ACHN (cell line): ENCODE results near the gene ME3.

Experiments used
- DNase-seq: peaks from one replicate; pipeline ENCODE4 v3.0.0-alpha.2; 2015
- in situ Hi-C: cut with HindIII; loops from 2 replicates; pipeline ENCODE4 v1.10.0; 2017; ENCODE audit warnings: low sequenced_read_pairs, low pct_ligation_motif_present, low pct_unique_long_range_greater_than_20kb

ME3 gene

GRCh38 chr11:86672007-86672621, at the start of gene ME3:
Gene ME3, minus strand, starts transcription at chr11:86672616.
- in situ Hi-C loops, result no loop called here

DNA sequence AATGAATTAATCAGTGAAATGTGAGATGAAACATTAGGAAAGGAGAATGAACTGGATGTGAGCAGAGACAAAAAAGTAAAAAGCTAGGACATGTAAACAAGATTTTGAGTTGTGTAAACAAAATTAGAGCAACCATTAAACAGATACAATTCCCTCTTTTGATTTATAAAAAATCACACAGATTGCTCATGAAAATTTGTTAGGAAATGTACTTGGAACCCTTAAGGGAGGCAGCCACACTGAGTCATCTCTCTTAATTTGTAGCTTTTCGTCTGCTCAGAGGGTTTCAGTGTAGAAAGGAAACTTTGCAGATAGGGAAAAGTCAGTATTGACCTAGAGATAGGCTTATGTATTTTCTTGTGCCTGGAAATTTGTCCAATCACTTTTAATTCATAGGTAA, 49.6 kb upstream of the ME3 start:
- in situ Hi-C loops, result no loop called here
- no peak for DNase-seq

More at GRCh38 chr11:86672007-86672621, at the start of gene ME3:
- peak; percentile 66 for DNase-seq

- in situ Hi-C loops, result no loop called here
- no peak for DNase-seq
Observed at GRCh38 chr11:86720546-86720945, 48.1 kb upstream of the ME3 start.

- in situ Hi-C loops, result no loop called here
Observed at GRCh38 chr11:86719781-86720463, 47.5 kb upstream of the ME3 start.

GRCh38 chr11:86718999-86719398, 46.6 kb upstream of the ME3 start:
- no peak for DNase-seq
- in situ Hi-C loops, result no loop called here

More at GRCh38 chr11:86719781-86720463, 47.5 kb upstream of the ME3 start:
- peak; percentile 91 for DNase-seq

DNA sequence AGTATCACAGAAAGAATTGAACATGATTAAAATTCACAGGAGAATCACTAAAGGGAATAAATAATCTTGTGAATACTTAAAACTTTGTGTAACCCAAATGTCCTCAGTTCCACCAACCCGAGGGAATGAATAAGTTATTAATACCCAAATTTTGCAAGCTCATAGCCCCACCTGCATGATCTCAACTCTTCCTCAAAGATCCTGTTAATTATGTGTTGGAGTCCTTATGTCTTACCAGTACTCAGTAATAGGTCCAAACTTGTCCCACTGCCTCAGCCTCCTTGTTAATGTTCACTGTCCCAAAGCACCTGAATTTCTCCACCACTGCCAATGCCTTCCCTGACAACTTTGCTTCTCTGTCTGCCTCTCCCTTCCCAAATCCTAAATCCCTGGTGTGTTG, 46.1 kb upstream of the ME3 start:
- in situ Hi-C loops, result no loop called here
- DNase-seq, result no peak

- DNase-seq, result no peak
- in situ Hi-C loops, result no loop called here
Observed at GRCh38 chr11:86717817-86718501, 45.5 kb upstream of the ME3 start.

DNA sequence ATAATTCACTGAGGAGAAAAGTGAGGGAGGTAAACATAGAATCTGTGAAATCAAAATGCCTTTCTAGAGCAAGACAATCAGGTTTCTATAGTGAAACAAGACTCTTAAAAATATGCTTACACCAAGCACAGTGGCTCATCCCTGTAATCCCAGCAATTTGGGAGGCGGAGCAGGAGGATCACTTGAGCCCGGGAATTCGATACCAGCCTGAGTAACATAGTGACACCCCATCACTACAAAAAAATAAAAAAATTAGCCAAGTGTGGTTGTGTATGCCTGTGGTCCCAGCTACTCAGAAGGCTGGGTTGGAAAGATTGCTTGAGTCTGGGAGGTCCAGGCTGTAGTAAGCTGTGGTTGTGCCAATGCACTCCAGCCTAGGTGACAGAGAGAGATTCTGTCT, 43.2 kb upstream of the ME3 start:
- in situ Hi-C loops, result no loop called here
- DNase-seq, result no peak

- in situ Hi-C loops, result no loop called here
- no peak for DNase-seq
Observed at GRCh38 chr11:86713552-86713951, 41.1 kb upstream of the ME3 start.

- in situ Hi-C loops, result no loop called here
- no peak for DNase-seq
Observed at GRCh38 chr11:86710936-86711335, 38.5 kb upstream of the ME3 start.

GRCh38 chr11:86708669-86709068, 36.3 kb upstream of the ME3 start:
- no peak for DNase-seq
- in situ Hi-C loops, result no loop called here

DNA sequence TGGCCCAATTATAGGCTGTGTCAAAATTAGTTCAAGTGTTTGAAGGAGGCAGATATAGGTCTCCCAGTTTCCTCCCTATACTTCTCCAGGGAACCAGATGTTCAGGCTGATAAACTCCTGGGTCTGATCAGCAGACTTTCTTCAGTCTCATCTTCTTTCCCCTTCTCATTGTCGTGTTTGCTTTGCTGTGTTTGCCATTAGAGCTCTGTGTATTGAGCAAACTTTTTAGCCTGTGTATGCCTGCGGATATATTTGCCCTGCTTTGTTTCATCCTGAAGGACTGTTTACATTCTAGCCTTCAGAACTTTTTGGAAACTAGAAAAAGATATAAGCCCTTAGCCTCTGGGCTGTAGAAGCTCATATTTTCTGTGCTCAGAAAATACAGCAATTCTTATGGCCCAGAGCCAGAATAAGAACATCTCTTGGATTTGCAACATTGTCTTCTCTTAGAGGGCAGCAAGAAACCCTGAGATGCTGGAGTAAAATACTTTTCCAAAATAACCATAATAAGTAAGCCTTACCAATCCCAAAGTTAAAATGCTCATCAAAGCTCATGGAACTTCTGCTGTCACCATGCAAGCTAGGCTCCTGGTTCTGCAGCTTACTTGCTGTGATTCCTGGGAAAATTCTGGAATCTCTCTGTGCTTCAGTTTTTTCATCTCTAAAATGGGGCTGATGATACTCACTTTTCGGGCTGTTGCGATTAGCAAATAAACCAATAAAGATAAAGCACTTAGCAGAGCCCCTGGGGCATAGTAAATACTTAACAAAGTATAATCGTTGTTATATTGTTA, 34.1 kb upstream of the ME3 start:
- no peak for DNase-seq
- in situ Hi-C loops, result no loop called here

GRCh38 chr11:86704710-86705109, 32.3 kb upstream of the ME3 start:
- no peak for DNase-seq
- in situ Hi-C loops, result no loop called here

GRCh38 chr11:86703987-86704386, 31.6 kb upstream of the ME3 start:
- no peak for DNase-seq
- in situ Hi-C loops, result no loop called here

- no peak for DNase-seq
- in situ Hi-C loops, result no loop called here
Observed at GRCh38 chr11:86702220-86702983, 30.0 kb upstream of the ME3 start.

- DNase-seq, result no peak
- in situ Hi-C loops, result no loop called here
Observed at GRCh38 chr11:86699040-86699791, 26.8 kb upstream of the ME3 start.

DNA sequence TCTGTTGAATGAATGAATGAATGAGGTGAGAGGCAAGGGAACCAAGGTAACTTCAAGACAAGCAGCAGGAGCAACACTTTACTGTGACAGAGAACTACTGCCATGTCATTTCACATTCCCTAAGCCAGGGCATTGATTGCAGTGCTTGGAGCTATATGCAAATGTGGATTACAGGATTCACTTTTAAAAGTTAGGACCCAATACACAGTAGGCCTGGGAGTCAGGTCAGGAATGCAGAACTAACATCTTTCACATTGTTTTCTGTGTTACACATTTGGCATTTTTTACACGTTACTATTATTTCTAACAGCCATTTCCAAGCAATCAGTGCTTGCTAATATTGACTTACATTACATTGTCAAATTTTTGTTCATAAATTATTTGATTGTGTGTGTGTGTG, 26.2 kb upstream of the ME3 start:
- in situ Hi-C loops, result no loop called here
- DNase-seq, result no peak

GRCh38 chr11:86696451-86696850, 24.0 kb upstream of the ME3 start:
- in situ Hi-C loops, result no loop called here
- no peak for DNase-seq
